HEK293T (cell line): Measurements from ENCODE around the gene MC1R.

Experiments used
- BHLHE40 ChIP-seq: fragments of 450-650 bp; IDR thresholded peaks from 2 replicates; pipeline ENCODE4 v1.6.1; 2016; ENCODE audit warnings: mild to moderate bottlenecking, moderate library complexity, borderline replicate concordance
- FOXA1 ChIP-seq: fragments of 450-650 bp; IDR thresholded peaks from 2 replicates; pipeline ENCODE4 v1.6.1; 2016; ENCODE audit warnings: mild to moderate bottlenecking
- FOXM1 ChIP-seq: fragments of 450-650 bp; IDR thresholded peaks from 2 replicates; pipeline ENCODE4 v1.6.1; 2017; ENCODE audit warnings: mild to moderate bottlenecking, borderline replicate concordance
- PKNOX1 ChIP-seq: fragments of 450-650 bp; IDR thresholded peaks from 2 replicates; pipeline ENCODE4 v1.6.1; 2016
- SUZ12 ChIP-seq: fragments of 450-650 bp; IDR thresholded peaks from 2 replicates; pipeline ENCODE4 v1.6.1; 2016; ENCODE audit warnings: mild to moderate bottlenecking

DNA sequence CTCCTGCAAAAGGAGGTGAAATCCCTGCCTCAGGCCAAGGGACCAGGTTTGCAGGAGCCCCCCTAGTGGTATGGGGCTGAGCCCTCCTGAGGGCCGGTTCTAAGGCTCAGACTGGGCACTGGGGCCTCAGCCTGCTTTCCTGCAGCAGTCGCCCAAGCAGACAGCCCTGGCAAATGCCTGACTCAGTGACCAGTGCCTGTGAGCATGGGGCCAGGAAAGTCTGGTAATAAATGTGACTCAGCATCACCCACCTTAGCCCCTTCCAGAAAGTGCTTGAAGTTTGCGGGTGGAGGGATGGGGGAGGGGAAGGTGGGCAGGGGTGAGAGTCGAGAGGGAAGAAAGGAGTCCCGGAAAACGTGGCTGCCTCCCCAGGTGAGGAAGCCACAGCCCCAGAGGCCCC lies 2.1 kb downstream of the MC1R start:
- no peak for TF ChIP-seq PKNOX1
- TF ChIP-seq SUZ12 = no peak
- TF ChIP-seq BHLHE40 = no peak
- no peak for TF ChIP-seq FOXA1
- TF ChIP-seq FOXM1 = no peak
